ENCODE results near the gene AJAP1.

Gene AJAP1

DNA sequence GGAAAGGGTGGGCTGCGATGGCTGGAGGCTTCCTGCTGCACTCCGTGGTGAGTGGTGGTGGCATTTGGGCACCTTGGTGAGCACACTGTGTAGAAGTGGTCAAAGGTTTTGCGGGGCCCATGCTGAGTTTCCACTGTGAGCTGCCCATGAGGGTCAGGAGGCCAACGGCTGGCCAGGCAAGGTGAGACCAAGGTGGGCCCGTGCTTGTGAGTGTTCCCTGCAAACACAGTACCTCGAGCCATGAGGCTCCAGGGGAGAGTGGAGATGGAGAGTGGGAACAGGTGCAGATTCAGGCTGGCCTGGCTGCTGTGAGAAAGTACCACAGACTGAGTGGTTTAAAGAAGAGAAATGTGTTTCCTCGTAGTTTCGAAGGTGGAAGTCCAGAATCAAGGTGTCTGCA, 40.8 kb downstream of the AJAP1 start:
- no peaks in the 10 kb centered on the region for H3K27me3 ChIP-seq (ENCODE audit: insufficient read depth, insufficient read length)
- no peak for DNase-seq (ENCODE audit: low read depth, low spot score)
- H3K4me1 ChIP-seq (ENCODE audit: insufficient read depth, insufficient read length) = peaks cover 2% of the 10 kb centered on the region
- H3K4me3 ChIP-seq (ENCODE audit: insufficient read length, low read depth) = no peak overlapping the region
- H3K9ac ChIP-seq (ENCODE audit: insufficient read length, low read depth) = no peak overlapping the region
- H3K9me3 ChIP-seq (ENCODE audit: insufficient read depth, low read length) = no peaks in the 10 kb centered on the region
- TF ChIP-seq SUZ12 (IDR thresholded peaks at IDR 0.05; ENCODE audit: extremely low read depth, insufficient read depth, insufficient read length) = no peak
- TF ChIP-seq ZNF274 (IDR thresholded peaks at IDR 0.05; ENCODE audit: low read depth, low read length) = no peak
- no peak for TF ChIP-seq YY1 (IDR thresholded peaks at IDR 0.05; ENCODE audit: insufficient read depth, insufficient read length)
- H3K36me3 ChIP-seq (ENCODE audit: insufficient read depth, insufficient read length, low read length) = peaks cover 2% of the 10 kb centered on the region

DNA sequence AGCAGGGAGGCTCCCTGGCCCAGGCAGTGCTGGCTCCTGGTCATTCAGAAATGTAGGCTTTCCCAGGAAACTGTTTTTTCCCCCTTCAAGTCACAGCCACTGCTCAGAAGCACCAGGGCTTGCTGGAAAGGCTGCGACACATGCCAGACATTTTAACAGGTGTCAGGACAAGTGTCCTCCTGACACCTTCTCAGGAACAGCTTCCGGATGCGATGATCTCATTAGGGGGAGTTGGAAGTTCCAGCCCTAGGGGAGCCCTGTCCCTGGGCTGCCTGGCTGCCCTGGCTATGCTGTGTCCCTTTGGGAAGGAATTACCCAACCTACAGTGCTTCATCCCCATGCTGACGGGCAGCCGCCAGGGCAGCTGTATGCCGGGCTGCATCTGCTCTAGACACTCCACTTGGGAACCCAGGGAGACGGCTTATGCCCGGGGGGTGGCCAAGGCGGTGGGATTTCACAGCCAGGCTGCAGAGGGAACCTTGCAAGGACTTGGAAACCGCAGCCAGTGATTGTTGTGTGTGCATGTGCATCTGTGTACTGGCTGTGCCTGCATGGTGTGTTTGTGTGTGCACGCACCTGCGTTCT, 41.8 kb downstream of the AJAP1 start:
- H3K4me3 ChIP-seq (ENCODE audit: insufficient read length, low read depth) = no peak overlapping the region
- no peak for DNase-seq (ENCODE audit: low read depth, low spot score)
- H3K9ac ChIP-seq (ENCODE audit: insufficient read length, low read depth) = no peak overlapping the region
- no peaks in the 10 kb centered on the region for H3K9me3 ChIP-seq (ENCODE audit: insufficient read depth, low read length)
- peaks cover 2% of the 10 kb centered on the region for H3K4me1 ChIP-seq (ENCODE audit: insufficient read depth, insufficient read length)
- H3K27me3 ChIP-seq (ENCODE audit: insufficient read depth, insufficient read length) = no peaks in the 10 kb centered on the region
- TF ChIP-seq YY1 (IDR thresholded peaks at IDR 0.05; ENCODE audit: insufficient read depth, insufficient read length) (no peak), SUZ12 (IDR thresholded peaks at IDR 0.05; ENCODE audit: extremely low read depth, insufficient read depth, insufficient read length) (no peak), ZNF274 (IDR thresholded peaks at IDR 0.05; ENCODE audit: low read depth, low read length) (no peak)
- peaks cover 3% of the 10 kb centered on the region for H3K36me3 ChIP-seq (ENCODE audit: insufficient read depth, insufficient read length, low read length)

DNA sequence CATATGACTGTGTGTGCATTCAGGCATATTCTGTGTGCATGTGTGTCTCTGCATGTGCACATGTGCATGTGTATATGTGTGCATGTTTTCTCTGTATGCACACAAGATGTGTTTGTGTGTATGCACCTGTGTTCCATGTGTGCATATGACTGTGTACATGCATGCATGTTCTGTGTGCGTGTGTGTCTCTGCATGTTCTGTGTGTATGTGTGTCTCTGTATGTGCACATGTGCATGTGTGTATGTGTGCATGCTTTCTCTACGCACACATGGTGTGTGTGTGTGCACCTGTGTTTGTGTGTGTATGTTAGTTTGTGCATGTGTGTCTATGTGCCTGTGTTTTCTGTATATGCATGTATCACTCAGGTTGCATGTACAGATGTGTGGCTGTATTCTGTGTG, 42.3 kb downstream of the AJAP1 start:
- Histone ChIP-seq H3K27me3 (ENCODE audit: insufficient read depth, insufficient read length) (no peaks in the 10 kb centered on the region), H3K36me3 (ENCODE audit: insufficient read depth, insufficient read length, low read length) (peaks cover 3% of the 10 kb centered on the region), H3K9ac (ENCODE audit: insufficient read length, low read depth) (no peak overlapping the region), H3K9me3 (ENCODE audit: insufficient read depth, low read length) (no peaks in the 10 kb centered on the region), H3K4me1 (ENCODE audit: insufficient read depth, insufficient read length) (peaks cover 2% of the 10 kb centered on the region), H3K4me3 (ENCODE audit: insufficient read length, low read depth) (no peak overlapping the region)
- DNase-seq (ENCODE audit: low read depth, low spot score) = no peak
- TF ChIP-seq SUZ12 (IDR thresholded peaks at IDR 0.05; ENCODE audit: extremely low read depth, insufficient read depth, insufficient read length) (no peak), YY1 (IDR thresholded peaks at IDR 0.05; ENCODE audit: insufficient read depth, insufficient read length) (no peak), ZNF274 (IDR thresholded peaks at IDR 0.05; ENCODE audit: low read depth, low read length) (no peak)

DNA sequence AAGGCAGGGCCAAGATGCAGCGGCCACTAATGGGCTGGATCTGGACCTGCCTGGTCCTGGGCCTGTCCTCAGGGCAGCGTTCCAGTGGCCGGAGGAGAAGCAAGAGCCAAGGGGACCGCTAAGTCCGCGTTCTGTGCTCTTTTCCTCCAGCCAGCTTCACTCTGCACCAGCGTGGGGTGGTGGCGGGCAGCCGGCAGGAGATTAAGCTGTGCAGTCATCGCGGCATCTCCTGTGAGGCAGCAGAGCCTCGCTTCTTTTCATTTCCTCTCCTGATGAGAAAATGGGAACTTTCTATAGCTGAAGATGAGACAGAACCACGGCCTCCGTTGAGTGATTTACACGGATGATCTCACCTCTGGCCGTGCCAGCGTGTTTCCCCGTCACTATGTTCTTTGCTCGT, 43.4 kb downstream of the AJAP1 start:
- Histone ChIP-seq H3K9me3 (ENCODE audit: insufficient read depth, low read length) (no peaks in the 10 kb centered on the region), H3K36me3 (ENCODE audit: insufficient read depth, insufficient read length, low read length) (peaks cover 3% of the 10 kb centered on the region), H3K4me1 (ENCODE audit: insufficient read depth, insufficient read length) (peaks cover 2% of the 10 kb centered on the region), H3K4me3 (ENCODE audit: insufficient read length, low read depth) (no peak overlapping the region), H3K9ac (ENCODE audit: insufficient read length, low read depth) (no peak overlapping the region), H3K27me3 (ENCODE audit: insufficient read depth, insufficient read length) (no peaks in the 10 kb centered on the region)
- no peak for TF ChIP-seq SUZ12 (IDR thresholded peaks at IDR 0.05; ENCODE audit: extremely low read depth, insufficient read depth, insufficient read length)
- TF ChIP-seq ZNF274 (IDR thresholded peaks at IDR 0.05; ENCODE audit: low read depth, low read length) = no peak
- no peak for TF ChIP-seq YY1 (IDR thresholded peaks at IDR 0.05; ENCODE audit: insufficient read depth, insufficient read length)
- DNase-seq (ENCODE audit: low read depth, low spot score) = no peak

DNA sequence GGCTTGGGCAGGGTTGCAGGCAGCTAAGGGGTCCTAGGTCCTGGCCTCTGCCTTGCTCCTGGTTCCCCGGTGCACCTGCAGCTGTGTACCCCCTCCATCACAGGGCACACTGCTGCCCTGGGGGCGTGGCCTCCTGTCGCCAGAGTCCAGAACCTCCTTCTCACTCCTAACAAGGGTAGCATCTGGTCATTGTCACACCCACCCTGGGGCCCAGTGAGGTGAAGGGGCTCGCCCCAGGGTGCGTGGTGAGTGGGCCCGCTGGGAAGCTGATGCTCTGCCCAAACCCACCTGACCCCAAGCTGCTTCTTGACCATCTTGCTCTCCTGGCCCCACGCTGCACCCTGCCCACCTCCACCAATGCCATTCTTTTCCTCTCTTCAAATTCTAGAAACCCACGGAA, 44.5 kb downstream of the AJAP1 start:
- TF ChIP-seq YY1 (IDR thresholded peaks at IDR 0.05; ENCODE audit: insufficient read depth, insufficient read length) (no peak), ZNF274 (IDR thresholded peaks at IDR 0.05; ENCODE audit: low read depth, low read length) (no peak), SUZ12 (IDR thresholded peaks at IDR 0.05; ENCODE audit: extremely low read depth, insufficient read depth, insufficient read length) (no peak)
- no peak overlapping the region for H3K9ac ChIP-seq (ENCODE audit: insufficient read length, low read depth)
- no peaks in the 10 kb centered on the region for H3K9me3 ChIP-seq (ENCODE audit: insufficient read depth, low read length)
- no peak for DNase-seq (ENCODE audit: low read depth, low spot score)
- no peak overlapping the region for H3K4me3 ChIP-seq (ENCODE audit: insufficient read length, low read depth)
- no peaks in the 10 kb centered on the region for H3K27me3 ChIP-seq (ENCODE audit: insufficient read depth, insufficient read length)
- H3K36me3 ChIP-seq (ENCODE audit: insufficient read depth, insufficient read length, low read length) = peaks cover 3% of the 10 kb centered on the region
- peaks cover 4% of the 10 kb centered on the region for H3K4me1 ChIP-seq (ENCODE audit: insufficient read depth, insufficient read length)

DNA sequence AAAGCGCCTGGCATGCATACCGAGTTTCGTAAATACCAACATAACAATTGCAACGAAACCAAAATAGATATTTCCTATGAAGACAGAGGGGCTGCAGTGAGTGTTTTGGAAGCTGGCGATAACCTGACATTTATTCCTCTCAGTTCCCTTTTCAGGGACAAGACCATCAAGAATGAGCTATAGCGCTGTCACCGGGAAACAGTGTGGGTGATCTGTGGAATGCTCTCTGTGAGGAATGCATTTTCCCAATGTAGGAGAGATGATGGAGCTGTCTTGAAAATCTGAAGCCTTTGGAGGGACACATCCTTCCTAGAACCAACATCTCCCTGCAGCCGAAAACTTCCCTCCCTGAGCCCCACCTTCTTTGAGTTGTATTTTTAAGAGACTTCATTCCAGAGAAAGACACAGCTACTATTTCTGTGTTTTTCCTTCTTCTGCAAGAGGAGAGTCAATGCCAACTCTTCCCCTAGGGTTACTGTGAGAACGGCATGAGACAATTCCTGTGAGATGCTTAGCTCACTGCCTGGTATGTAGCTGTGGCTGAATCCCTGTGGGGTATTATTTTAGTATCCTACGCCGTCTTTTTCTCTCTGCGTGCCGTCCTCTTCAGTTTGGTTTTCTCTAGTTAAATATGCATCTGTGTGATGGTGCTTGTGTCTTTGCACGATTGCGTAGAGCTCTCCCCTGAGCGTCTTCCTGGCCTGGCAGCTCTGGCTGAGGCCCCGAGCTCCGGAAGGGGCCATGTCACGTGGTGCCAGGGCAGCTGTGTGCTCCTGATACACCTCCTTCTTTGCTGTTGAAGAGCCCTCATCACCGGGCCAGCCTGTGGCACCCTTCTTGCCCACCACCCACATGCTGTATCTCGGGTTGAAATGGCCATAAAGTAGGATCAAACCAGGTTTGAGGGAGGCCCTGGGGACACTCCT, 45.2 kb downstream of the AJAP1 start:
- TF ChIP-seq ZNF274 (IDR thresholded peaks at IDR 0.05; ENCODE audit: low read depth, low read length) = no peak
- no peak for TF ChIP-seq YY1 (IDR thresholded peaks at IDR 0.05; ENCODE audit: insufficient read depth, insufficient read length)
- TF ChIP-seq SUZ12 (IDR thresholded peaks at IDR 0.05; ENCODE audit: extremely low read depth, insufficient read depth, insufficient read length) = no peak
- Histone ChIP-seq H3K27me3 (ENCODE audit: insufficient read depth, insufficient read length) (no peaks in the 10 kb centered on the region), H3K9ac (ENCODE audit: insufficient read length, low read depth) (no peak overlapping the region), H3K4me3 (ENCODE audit: insufficient read length, low read depth) (no peak overlapping the region), H3K9me3 (ENCODE audit: insufficient read depth, low read length) (no peaks in the 10 kb centered on the region), H3K36me3 (ENCODE audit: insufficient read depth, insufficient read length, low read length) (peaks cover 3% of the 10 kb centered on the region), H3K4me1 (ENCODE audit: insufficient read depth, insufficient read length) (peaks cover 4% of the 10 kb centered on the region)
- DNase-seq (ENCODE audit: low read depth, low spot score) = no peak

DNA sequence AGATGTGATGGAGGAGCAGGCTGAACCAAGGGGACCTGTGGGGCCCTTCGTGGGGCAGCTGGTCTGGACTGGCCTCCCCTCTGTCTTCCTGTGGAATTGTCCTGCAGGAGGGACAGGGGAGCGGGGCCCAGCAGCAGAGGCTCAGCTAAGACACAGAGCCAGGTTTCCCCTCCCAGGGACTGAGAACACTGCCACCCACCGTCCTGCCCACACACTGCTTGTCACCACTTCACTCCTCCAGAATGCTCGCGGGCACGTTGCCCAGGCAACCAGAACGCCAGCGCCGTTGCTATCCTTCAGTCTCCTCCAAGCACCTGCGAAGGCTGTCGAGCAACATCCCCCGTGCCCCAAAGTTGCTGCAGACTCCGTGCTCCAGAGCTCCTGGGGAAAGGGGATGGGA, 46.4 kb downstream of the AJAP1 start:
- H3K27me3 ChIP-seq (ENCODE audit: insufficient read depth, insufficient read length) = no peaks in the 10 kb centered on the region
- no peak overlapping the region for H3K9ac ChIP-seq (ENCODE audit: insufficient read length, low read depth)
- H3K9me3 ChIP-seq (ENCODE audit: insufficient read depth, low read length) = no peaks in the 10 kb centered on the region
- peaks cover 3% of the 10 kb centered on the region for H3K36me3 ChIP-seq (ENCODE audit: insufficient read depth, insufficient read length, low read length)
- H3K4me3 ChIP-seq (ENCODE audit: insufficient read length, low read depth) = no peak overlapping the region
- peaks cover 4% of the 10 kb centered on the region for H3K4me1 ChIP-seq (ENCODE audit: insufficient read depth, insufficient read length)
- DNase-seq (ENCODE audit: low read depth, low spot score) = no peak
- TF ChIP-seq YY1 (IDR thresholded peaks at IDR 0.05; ENCODE audit: insufficient read depth, insufficient read length) = no peak
- TF ChIP-seq ZNF274 (IDR thresholded peaks at IDR 0.05; ENCODE audit: low read depth, low read length) = no peak
- TF ChIP-seq SUZ12 (IDR thresholded peaks at IDR 0.05; ENCODE audit: extremely low read depth, insufficient read depth, insufficient read length) = no peak

Measured in NT2/D1 (cell line).